K562 (cell line): ENCODE results near the gene TTC21A. TPM values are rescaled to one million over a fixed set of nuclear protein-coding genes. Genes with fewer than 3 reads are reported as not detected.
A peak's percentile ranks its signal among the peaks of the same experiment; 100 is the strongest.

Experiments used
- ATF6 ChIP-seq: sonication (generic); formaldehyde crosslinking; IDR thresholded peaks from 2 replicates; pipeline ENCODE4 v1.4.0; 2020; ENCODE audit warnings: mild to moderate bottlenecking, missing genetic modification reagents
- CREB1 ChIP-seq, 2 experiments: sonication (generic) in 1 of 2; formaldehyde crosslinking in 1 of 2; IDR thresholded peaks; 2 replicates each; pipeline versions ENCODE4 v1.6.1 to v1.8.0; 2012 to 2022; ENCODE audit warnings: inconsistent platforms in 1 of 2, mild to moderate bottlenecking in 1 of 2, missing genetic modification reagents in 1 of 2, moderate library complexity in 1 of 2
- ETV6 ChIP-seq, 3 experiments: fragments of 150-350 bp in 1 of 3; sonication (generic) in 1 of 3; formaldehyde crosslinking in 1 of 3; IDR thresholded peaks; 2 replicates each; pipeline versions ENCODE4 v1.6.1 to v1.8.0; 2014 to 2022; ENCODE audit warnings: borderline replicate concordance in 2 of 3, low read depth in 2 of 3, antibody characterized with exemption in 1 of 3, low read length in 1 of 3, mild to moderate bottlenecking in 1 of 3, missing genetic modification reagents in 1 of 3
- FOXM1 ChIP-seq, 2 experiments: fragments of 450-650 bp in 1 of 2; sonication (generic) in 1 of 2; formaldehyde crosslinking in 1 of 2; IDR thresholded peaks; 2 replicates each; pipeline versions ENCODE4 v1.6.1 to v1.9.0; 2017 to 2022; ENCODE audit warnings: low read depth in 2 of 2, mild to moderate bottlenecking in 2 of 2, missing genetic modification reagents in 1 of 2, moderate library complexity in 1 of 2
- FUS ChIP-seq: fragments of 200-400 bp; formaldehyde crosslinking; optimal IDR thresholded peaks from 2 replicates; pipeline ENCODE3; 2017; ENCODE audit warnings: low read depth, low read length
- HDGF ChIP-seq: fragments of 450-650 bp; IDR thresholded peaks from 2 replicates; pipeline ENCODE4 v1.6.1; 2016
- HMGXB4 ChIP-seq: sonication (generic); formaldehyde crosslinking; IDR thresholded peaks from 2 replicates; pipeline ENCODE4 v1.8.1; 2023; ENCODE audit warnings: mild to moderate bottlenecking, missing genetic modification reagents
- HNRNPUL1 ChIP-seq: fragments of 200-400 bp; formaldehyde crosslinking; IDR thresholded peaks from 2 replicates; pipeline ENCODE4 v1.6.1; 2017; ENCODE audit warnings: low read length
- ILF3 ChIP-seq: fragments of 450-650 bp; IDR thresholded peaks from 2 replicates; pipeline ENCODE4 v1.6.1; 2018; ENCODE audit warnings: antibody characterized with exemption, mild to moderate bottlenecking, moderate library complexity, borderline replicate concordance
- KDM1A ChIP-seq, 2 experiments: fragments of 450-650 bp; IDR thresholded peaks; 2 replicates each; pipeline ENCODE4 v1.6.1; 2016; ENCODE audit warnings: mild to moderate bottlenecking in 2 of 2
- RBM14 ChIP-seq: fragments of 200-400 bp; formaldehyde crosslinking; IDR thresholded peaks from 2 replicates; pipeline ENCODE4 v1.6.1; 2018; ENCODE audit warnings: low read depth, mild to moderate bottlenecking, low read length, moderate library complexity, borderline replicate concordance; ENCODE audit not compliant: insufficient read depth
- SMARCA4 ChIP-seq: fragments of 450-650 bp; IDR thresholded peaks from 2 replicates; pipeline ENCODE4 v1.6.1; 2016
- SMARCB1 ChIP-seq: IDR thresholded peaks from 2 replicates; pipeline ENCODE4 v1.6.1; 2011; ENCODE audit warnings: improper control_type of control experiment, low read depth; ENCODE audit not compliant: insufficient read length
- TEAD2 ChIP-seq: fragments of 450-650 bp; IDR thresholded peaks from 2 replicates; pipeline ENCODE4 v1.6.1; 2016; ENCODE audit warnings: missing genetic modification characterization, control low read depth, missing compliant biosample characterization
- TOE1 ChIP-seq, 2 experiments: fragments of 450-650 bp in 1 of 2; sonication (generic) in 1 of 2; formaldehyde crosslinking in 1 of 2; IDR thresholded peaks; 2 replicates each; pipeline versions ENCODE4 v1.7.1 to v1.8.0; 2016 to 2022; ENCODE audit warnings: borderline replicate concordance in 2 of 2, mild to moderate bottlenecking in 2 of 2, antibody characterized with exemption in 1 of 2, inconsistent platforms in 1 of 2, low read depth in 1 of 2, missing genetic modification reagents in 1 of 2, moderate library complexity in 1 of 2
- WHSC1 ChIP-seq: IDR thresholded peaks from one replicate; pipeline ENCODE4 v1.6.1; 2012; ENCODE audit warnings: low read length, control low read depth, inconsistent platforms
- ZBTB1 ChIP-seq: sonication (generic); formaldehyde crosslinking; IDR thresholded peaks from 2 replicates; pipeline ENCODE4 v1.8.1; 2023; ENCODE audit warnings: missing genetic modification reagents, low read depth, mild to moderate bottlenecking, borderline replicate concordance
- ZKSCAN8 ChIP-seq: fragments of 200-800 bp; sonication (Bioruptor generic); IDR thresholded peaks from 2 replicates; pipeline ENCODE4 v1.6.1; 2016; ENCODE audit warnings: missing genetic modification characterization, missing compliant biosample characterization
- ZNF232 ChIP-seq: sonication (generic); formaldehyde crosslinking; IDR thresholded peaks from 2 replicates; pipeline ENCODE4 v1.8.0; 2022; ENCODE audit warnings: mild to moderate bottlenecking, missing genetic modification reagents
- ZNF324 ChIP-seq: fragments of 250-450 bp; sonication (Bioruptor Pico); IDR thresholded peaks from 2 replicates; pipeline ENCODE4 v1.4.0; 2020; ENCODE audit warnings: mild to moderate bottlenecking
- ZSCAN32 ChIP-seq: fragments of 450-650 bp; formaldehyde crosslinking; IDR thresholded peaks from 2 replicates; pipeline ENCODE4 v1.4.0; 2020; ENCODE audit warnings: mild to moderate bottlenecking, moderate library complexity
- polyA plus RNA-seq, 8 experiments: library from polyadenylated mRNA; depleted of rRNA in 4 of 8; stranded (reverse) in 5 of 8; unstranded in 3 of 8; fragments of >200 nt; fragmentation: Nextera tagmentation in 2 of 8; fragmentation: Illumina TruSeq in 1 of 8; extraction: Ambion mirVana in 2 of 8; extraction: Trizol in 1 of 8; gene quantifications; 2 replicates each; pipeline versions ENCODE4 v1.2.1 to v1.2.3, GENCODE V29; 2011 to 2014; ENCODE audit warnings: inconsistent platforms in 1 of 8, missing spikeins in 1 of 8
- total RNA-seq, 7 experiments: library from RNA; depleted of rRNA in 6 of 7; stranded (reverse); fragments of >200 nt in 6 of 7; fragmentation: Illumina TruSeq in 2 of 7; extraction: Trizol in 2 of 7; gene quantifications; 2 replicates each; pipeline versions ENCODE4 v1.2.1 to v1.2.3, GENCODE V29; 2011 to 2021; ENCODE audit warnings: low replicate concordance in 1 of 7

TTC21A gene
- total and polyA plus RNA-seq, 9 of the 15 experiments (the other 6 are each of a cell fraction or from before 2014, with no cell fraction given), result 0.22 to 1.4 (median 0.70) TPM

GRCh38 chr3:39146611-39147591 lies 39.4 kb downstream of the TTC21A start (continued):
- no peak for TF ChIP-seq TOE1 (IDR thresholded peaks at IDR 0.05; ENCODE audit: borderline replicate concordance)
- no peak for TF ChIP-seq TOE1 (CRISPR knock-in tag; IDR thresholded peaks at IDR 0.05; ENCODE audit: borderline replicate concordance, low read depth)
- no peak for TF ChIP-seq ZNF324 (CRISPR knock-in tag)
- TF ChIP-seq WHSC1, result no peak
- 0 out of 2 replicates have a peak, but pooled peaks have one; percentile 38 for TF ChIP-seq HDGF
- TF ChIP-seq ZNF232, result no peak
- no peak for TF ChIP-seq ETV6 (IDR thresholded peaks at IDR 0.05; ENCODE audit: borderline replicate concordance in 1 of 2, low read depth in 2 of 2, low read length in 1 of 2)
- 0 out of 2 replicates have a peak, but pooled peaks have one; percentile 29 for TF ChIP-seq ETV6 (CRISPR knock-in tag; IDR thresholded peaks at IDR 0.05; ENCODE audit: borderline replicate concordance)
- TF ChIP-seq ATF6, result no peak
- no peak for TF ChIP-seq TEAD2
- TF ChIP-seq SMARCA4, result peak; percentile 73
- no peak for TF ChIP-seq HMGXB4 (CRISPR knock-in tag)
- TF ChIP-seq SMARCB1, result no peak
- no peak for TF ChIP-seq RBM14
- TF ChIP-seq KDM1A (IDR thresholded peaks at IDR 0.05), result peak; percentile 16 to 54; a peak in 2 of 4 replicates
- no peak for TF ChIP-seq CREB1 (IDR thresholded peaks at IDR 0.05)
- peak; percentile 56; the same call in 1 of the 2 replicates for TF ChIP-seq CREB1 (CRISPR knock-in tag; IDR thresholded peaks at IDR 0.05)
- TF ChIP-seq FOXM1 (IDR thresholded peaks at IDR 0.05; ENCODE audit: low read depth), result no peak
- 0 out of 2 replicates have a peak, but pooled peaks have one; percentile 7 for TF ChIP-seq FOXM1 (CRISPR knock-in tag; IDR thresholded peaks at IDR 0.05; ENCODE audit: low read depth)
- peak; percentile 52; the same call in 1 of the 2 replicates for TF ChIP-seq ZBTB1 (CRISPR knock-in tag)
- TF ChIP-seq ZSCAN32 (CRISPR knock-in tag), result no peak
- TF ChIP-seq HNRNPUL1, result no peak
- no peak for TF ChIP-seq ILF3
- TF ChIP-seq ZKSCAN8 (CRISPR knock-in tag), result no peak
- TF ChIP-seq FUS, result no peak
